ENCODE measurements around the gene SMC5. TPM values are rescaled to one million over a fixed set of nuclear protein-coding genes. Genes with fewer than 3 reads are reported as not detected.
A peak's percentile ranks its signal among the peaks of the same experiment; 100 is the strongest.

The SMC5 gene
- total RNA-seq, 1 experiment from 2014 or later: 31.9 TPM

DNA sequence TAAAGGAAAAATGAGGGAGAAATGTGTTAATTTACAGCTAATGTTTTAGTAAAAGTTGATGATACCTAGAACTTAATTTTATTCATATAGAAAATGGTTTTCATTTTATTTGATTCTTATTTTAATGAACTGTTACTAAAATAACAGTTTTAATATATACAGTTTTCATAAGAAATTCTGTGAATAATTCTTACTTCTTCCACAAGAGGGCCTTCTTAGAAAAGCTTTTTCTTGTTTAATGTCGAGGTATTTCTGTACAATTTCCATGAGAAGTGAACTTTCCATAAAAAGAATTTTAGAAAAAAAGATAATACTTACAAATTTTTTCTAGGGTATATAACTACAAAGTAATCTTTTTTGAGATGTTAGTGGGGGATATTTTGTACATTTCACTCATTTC, 81.8 kb downstream of the SMC5 start:
- no TSS peak for BruUV-seq (replicated peaks)
- TF ChIP-seq, protein P1, sequence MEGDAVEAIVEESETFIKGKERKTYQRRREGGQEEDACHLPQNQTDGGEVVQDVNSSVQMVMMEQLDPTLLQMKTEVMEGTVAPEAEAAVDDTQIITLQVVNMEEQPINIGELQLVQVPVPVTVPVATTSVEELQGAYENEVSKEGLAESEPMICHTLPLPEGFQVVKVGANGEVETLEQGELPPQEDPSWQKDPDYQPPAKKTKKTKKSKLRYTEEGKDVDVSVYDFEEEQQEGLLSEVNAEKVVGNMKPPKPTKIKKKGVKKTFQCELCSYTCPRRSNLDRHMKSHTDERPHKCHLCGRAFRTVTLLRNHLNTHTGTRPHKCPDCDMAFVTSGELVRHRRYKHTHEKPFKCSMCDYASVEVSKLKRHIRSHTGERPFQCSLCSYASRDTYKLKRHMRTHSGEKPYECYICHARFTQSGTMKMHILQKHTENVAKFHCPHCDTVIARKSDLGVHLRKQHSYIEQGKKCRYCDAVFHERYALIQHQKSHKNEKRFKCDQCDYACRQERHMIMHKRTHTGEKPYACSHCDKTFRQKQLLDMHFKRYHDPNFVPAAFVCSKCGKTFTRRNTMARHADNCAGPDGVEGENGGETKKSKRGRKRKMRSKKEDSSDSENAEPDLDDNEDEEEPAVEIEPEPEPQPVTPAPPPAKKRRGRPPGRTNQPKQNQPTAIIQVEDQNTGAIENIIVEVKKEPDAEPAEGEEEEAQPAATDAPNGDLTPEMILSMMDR (IDR thresholded peaks at IDR 0.05; ENCODE audit: unreplicated experiment): peak; percentile 23
- no peaks in the 10 kb centered on the region for H3K27me3 Mint-ChIP-seq (ENCODE audit: insufficient read depth, unreplicated experiment)
- no peak overlapping the region for H3K4me3 Mint-ChIP-seq (ENCODE audit: unreplicated experiment)
- POLR2A ChIA-PET: interaction anchor here (0.8 to 2.7 kb wide), 11 partner anchors 72 to 267 kb away, joined by 3 to 21 read pairs (median 3); partner anchors contain the start of gene KLF9
- peaks cover 33% of the 10 kb centered on the region for H3K36me3 Mint-ChIP-seq (ENCODE audit: insufficient read depth, unreplicated experiment)
- no peaks in the 10 kb centered on the region for H3K4me1 Mint-ChIP-seq (ENCODE audit: insufficient read depth, unreplicated experiment)
- peak; percentile 25 for DNase-seq (ENCODE audit: unreplicated experiment)
- no peak overlapping the region for H3K27ac Mint-ChIP-seq (ENCODE audit: low read depth, unreplicated experiment)
- intact Hi-C loops (cut with micrococcal nuclease): loop anchor here (1.0 to 2.0 kb wide), 2 partner anchors 78 to 262 kb away; no protein-coding TSS in a partner anchor
- CTCF ChIA-PET: interaction anchor here (0.6 to 7.9 kb wide), 17 partner anchors 8 to 369 kb away, joined by 3 to 129 read pairs (median 3); no protein-coding TSS in a partner anchor
- no peaks in the 10 kb centered on the region for H3K9me3 Mint-ChIP-seq (ENCODE audit: unreplicated experiment)

DNA sequence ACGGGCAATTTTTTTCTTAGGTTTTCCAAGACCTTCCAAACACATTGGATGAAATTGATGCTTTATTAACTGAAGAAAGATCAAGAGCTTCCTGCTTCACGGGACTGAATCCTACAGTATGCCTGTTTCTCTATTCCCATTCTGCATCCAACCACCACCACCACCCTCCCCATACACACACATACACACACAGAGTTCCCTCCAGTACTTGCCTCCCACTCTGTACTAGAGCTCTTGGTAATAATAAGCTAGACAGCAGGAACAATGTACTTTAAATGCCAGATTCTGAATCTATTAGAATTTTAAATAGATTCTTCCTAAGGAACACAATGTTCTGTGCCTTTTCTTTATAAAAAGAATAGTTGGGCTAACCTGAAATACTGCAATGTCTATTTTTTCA, 88.3 kb downstream of the SMC5 start:
- H3K4me1 Mint-ChIP-seq (ENCODE audit: insufficient read depth, unreplicated experiment): no peaks in the 10 kb centered on the region
- DNase-seq (ENCODE audit: unreplicated experiment): no peak
- POLR2A ChIA-PET: interaction anchor here (1.0 to 1.6 kb wide), 2 partner anchors 90 to 255 kb away, joined by 3 to 5 read pairs; no protein-coding TSS in a partner anchor
- H3K27ac Mint-ChIP-seq (ENCODE audit: low read depth, unreplicated experiment): peak overlapping the region; percentile 17
- peaks cover 59% of the 10 kb centered on the region for H3K36me3 Mint-ChIP-seq (ENCODE audit: insufficient read depth, unreplicated experiment)
- CTCF ChIA-PET: interaction anchor here (0.5 to 4.2 kb wide), 4 partner anchors 35 to 255 kb away, joined by 3 to 22 read pairs (median 3); no protein-coding TSS in a partner anchor
- BruUV-seq (replicated peaks): no TSS peak
- no peaks in the 10 kb centered on the region for H3K9me3 Mint-ChIP-seq (ENCODE audit: unreplicated experiment)
- H3K27me3 Mint-ChIP-seq (ENCODE audit: insufficient read depth, unreplicated experiment): no peaks in the 10 kb centered on the region
- TF ChIP-seq, protein P1 (IDR thresholded peaks at IDR 0.05; ENCODE audit: unreplicated experiment): no peak
- H3K4me3 Mint-ChIP-seq (ENCODE audit: unreplicated experiment): no peak overlapping the region
- intact Hi-C loops (cut with micrococcal nuclease): no loop called here

DNA sequence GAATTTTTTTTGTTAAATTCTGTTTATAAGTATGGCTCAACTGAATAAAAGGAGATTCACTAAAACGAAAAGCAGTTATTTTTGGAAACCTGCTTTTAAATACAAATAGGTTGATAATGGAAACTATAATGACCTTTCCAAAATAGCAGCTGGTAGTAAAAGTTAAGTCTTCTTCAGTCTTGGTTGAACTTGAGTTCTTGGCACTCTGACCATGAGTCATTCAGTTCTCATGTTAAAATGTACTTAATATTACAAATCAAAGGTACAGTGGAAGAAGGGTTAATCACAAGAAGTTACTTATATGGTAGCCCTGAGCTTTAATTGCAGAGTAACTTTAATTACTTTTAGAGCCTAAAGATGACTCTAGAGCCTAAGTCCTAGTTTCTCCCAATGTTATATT, 93.6 kb downstream of the SMC5 start:
- no peak overlapping the region for H3K27ac Mint-ChIP-seq (ENCODE audit: low read depth, unreplicated experiment)
- no peak overlapping the region for H3K4me3 Mint-ChIP-seq (ENCODE audit: unreplicated experiment)
- TF ChIP-seq, protein P1 (IDR thresholded peaks at IDR 0.05; ENCODE audit: unreplicated experiment): no peak
- peak; percentile 25 for DNase-seq (ENCODE audit: unreplicated experiment)
- H3K27me3 Mint-ChIP-seq (ENCODE audit: insufficient read depth, unreplicated experiment): no peaks in the 10 kb centered on the region
- no TSS peak for BruUV-seq (replicated peaks)
- ChIA-PET POLR2A (interaction anchor here (0.7 to 1.7 kb wide), 6 partner anchors 16 to 254 kb away, joined by 3 to 8 read pairs (median 4); partner anchors contain the start of gene KLF9), CTCF (interaction anchor here (0.5 to 3.6 kb wide), 10 partner anchors 8 to 933 kb away, joined by 3 to 31 read pairs (median 4); no protein-coding TSS in a partner anchor)
- intact Hi-C loops (cut with micrococcal nuclease): loop anchor here (5.0 kb wide), 3 partner anchors 40 to 130 kb away; partner anchors contain the start of gene KLF9
- peaks cover 66% of the 10 kb centered on the region for H3K36me3 Mint-ChIP-seq (ENCODE audit: insufficient read depth, unreplicated experiment)
- H3K4me1 Mint-ChIP-seq (ENCODE audit: insufficient read depth, unreplicated experiment): peaks cover 7% of the 10 kb centered on the region
- no peaks in the 10 kb centered on the region for H3K9me3 Mint-ChIP-seq (ENCODE audit: unreplicated experiment)

DNA sequence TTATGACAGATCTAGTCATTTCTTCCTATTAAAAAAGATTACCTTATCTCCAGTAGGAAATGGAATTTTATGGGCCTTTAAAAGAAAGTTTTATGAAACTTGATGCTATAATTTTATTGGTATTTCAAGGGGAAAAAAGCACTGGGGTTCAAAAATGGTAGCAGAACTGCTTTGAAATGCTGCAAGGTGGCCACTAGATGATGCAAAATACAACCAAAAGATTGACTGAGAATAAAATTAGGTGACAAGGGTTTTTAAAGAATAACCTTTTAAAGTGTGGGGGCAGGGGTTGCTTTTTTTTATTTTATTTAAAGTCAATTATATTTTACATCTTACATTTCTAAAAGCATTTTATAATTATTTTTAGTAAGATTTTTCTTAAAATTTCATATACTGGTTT, 94.0 kb downstream of the SMC5 start:
- H3K4me3 Mint-ChIP-seq (ENCODE audit: unreplicated experiment): no peak overlapping the region
- CTCF ChIA-PET: interaction anchor here (0.5 to 3.6 kb wide), 5 partner anchors 55 to 933 kb away, joined by 3 to 31 read pairs (median 5); no protein-coding TSS in a partner anchor
- TF ChIP-seq, protein P1 (IDR thresholded peaks at IDR 0.05; ENCODE audit: unreplicated experiment): peak; percentile 26
- no peaks in the 10 kb centered on the region for H3K9me3 Mint-ChIP-seq (ENCODE audit: unreplicated experiment)
- peaks cover 7% of the 10 kb centered on the region for H3K4me1 Mint-ChIP-seq (ENCODE audit: insufficient read depth, unreplicated experiment)
- POLR2A ChIA-PET: interaction anchor here (0.7 to 1.7 kb wide), 5 partner anchors 17 to 254 kb away, joined by 3 to 8 read pairs (median 4); no protein-coding TSS in a partner anchor
- DNase-seq (ENCODE audit: unreplicated experiment): peak; percentile 14
- no TSS peak for BruUV-seq (replicated peaks)
- no peak overlapping the region for H3K27ac Mint-ChIP-seq (ENCODE audit: low read depth, unreplicated experiment)
- peaks cover 66% of the 10 kb centered on the region for H3K36me3 Mint-ChIP-seq (ENCODE audit: insufficient read depth, unreplicated experiment)
- H3K27me3 Mint-ChIP-seq (ENCODE audit: insufficient read depth, unreplicated experiment): no peaks in the 10 kb centered on the region
- intact Hi-C loops (cut with micrococcal nuclease): loop anchor here (1.0 to 5.0 kb wide), 4 partner anchors 39 to 249 kb away; partner anchors contain the start of gene KLF9

Measured in MCF 10A (cell line).